Stimulated activated CD8-positive, alpha-beta memory T cell treated with anti-CD3 and anti-CD28 coated beads, Interleukin-4, amount 100 ng/mL, for 24 hours (primary cell): ENCODE measurements around the gene ALPI.
"Not testable (repeated sequence)": the region's sequence is repeated elsewhere in the genome, so short reads cannot be mapped to it uniquely, and the experiment has no call there.

ENCODE experiments used
- DNase-seq: peaks from one replicate; pipeline ENCODE4 v3.0.0-alpha.2; 2020; ENCODE audit warnings: low read depth

The ALPI gene

GRCh38 chr2:232421189-232421785, 34.7 kb upstream of the ALPI start:
- no peak for DNase-seq

- DNase-seq, result no peak
Measured at GRCh38 chr2:232422051-232422450, 33.9 kb upstream of the ALPI start.

- DNase-seq, result not testable (repeated sequence)
Measured at GRCh38 chr2:232422996-232423395, 33.0 kb upstream of the ALPI start.

GRCh38 chr2:232423407-232423806, 32.5 kb upstream of the ALPI start:
- not testable (repeated sequence) for DNase-seq

DNA sequence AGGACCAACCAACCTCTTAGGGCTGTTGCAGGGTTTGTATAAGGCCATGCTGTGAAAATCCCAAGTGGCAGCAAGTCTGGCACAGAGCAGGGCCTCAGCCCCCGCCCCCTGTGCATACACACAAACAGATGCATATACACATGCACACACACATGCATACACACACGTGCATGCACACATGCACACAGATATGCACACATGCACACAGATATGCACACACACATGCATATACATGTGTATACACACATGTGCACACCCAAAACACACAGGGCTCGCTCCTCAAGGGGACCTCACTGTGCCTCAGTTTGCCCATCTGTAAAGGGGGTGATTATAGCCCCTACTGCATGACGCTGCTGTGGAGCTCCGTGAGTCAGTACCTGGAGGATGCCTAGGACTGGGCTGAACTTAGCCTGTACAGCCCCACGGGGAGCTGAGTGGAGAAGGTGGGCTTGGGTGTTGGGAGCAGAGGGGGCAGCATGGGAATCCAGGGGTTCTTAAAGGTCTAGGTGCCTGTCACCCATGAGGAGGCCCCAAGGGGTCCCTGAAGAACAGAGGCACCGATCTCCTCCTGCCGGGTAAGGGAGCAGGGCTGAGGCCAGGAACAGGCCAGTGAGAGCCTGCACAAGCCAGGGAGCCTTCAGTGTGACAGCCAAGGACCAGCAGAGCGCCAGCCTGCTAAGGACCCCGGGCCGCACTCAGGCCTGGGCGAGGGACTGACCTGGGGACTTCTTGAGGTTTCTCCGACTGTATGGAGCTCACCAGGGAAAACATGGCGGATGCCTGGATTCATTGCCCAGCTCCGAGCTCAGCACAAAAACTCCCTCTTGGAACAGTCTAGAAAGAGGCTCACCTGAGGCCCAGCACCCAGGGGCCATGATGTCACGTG, 24.0 kb upstream of the ALPI start:
- DNase-seq, result no peak

GRCh38 chr2:232432598-232433184, 23.3 kb upstream of the ALPI start:
- no peak for DNase-seq

- DNase-seq, result not testable (repeated sequence)
Measured at GRCh38 chr2:232433622-232434021, 22.3 kb upstream of the ALPI start.

- no peak for DNase-seq
Measured at GRCh38 chr2:232434091-232434490, 21.9 kb upstream of the ALPI start.

DNA sequence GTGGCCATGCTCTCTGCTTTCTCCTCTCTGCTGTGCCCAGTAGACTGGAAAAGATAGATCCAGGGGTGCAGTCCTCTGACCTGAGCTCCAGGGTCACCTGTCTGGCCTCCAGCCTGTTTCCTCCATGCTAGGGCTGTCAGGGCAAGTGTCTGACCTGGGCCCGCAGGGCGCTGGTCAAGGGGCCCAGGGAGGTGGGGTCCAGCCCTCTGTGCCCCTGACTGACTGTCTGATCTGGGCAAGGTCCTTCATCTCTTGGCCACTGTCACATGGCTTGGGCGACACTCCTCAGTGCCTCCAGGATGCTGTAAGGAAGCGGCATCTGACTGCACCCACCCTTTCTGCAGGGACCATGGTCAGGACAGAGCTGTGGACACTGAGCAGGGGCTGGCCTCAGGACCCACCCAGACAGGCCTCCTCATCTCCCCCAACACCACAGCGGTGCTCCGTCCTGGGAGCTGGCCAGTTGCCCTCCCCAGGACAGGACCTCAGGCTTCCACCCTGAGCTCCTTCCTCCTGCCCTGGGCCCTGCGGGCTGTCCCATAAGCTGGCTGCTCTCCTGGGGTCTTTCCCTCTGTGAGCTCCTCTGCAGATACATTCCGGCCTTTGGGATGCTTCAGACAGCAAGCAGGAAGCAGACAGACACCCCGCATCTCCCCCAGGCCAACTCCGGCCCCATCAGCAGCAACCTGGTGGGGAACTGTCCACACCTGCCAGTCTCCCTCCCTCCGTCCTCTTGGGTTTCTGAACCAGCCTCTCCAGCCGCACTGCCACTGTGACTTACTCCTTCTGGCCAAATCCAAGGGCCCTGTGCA, 21.2 kb upstream of the ALPI start:
- DNase-seq, result no peak

DNA sequence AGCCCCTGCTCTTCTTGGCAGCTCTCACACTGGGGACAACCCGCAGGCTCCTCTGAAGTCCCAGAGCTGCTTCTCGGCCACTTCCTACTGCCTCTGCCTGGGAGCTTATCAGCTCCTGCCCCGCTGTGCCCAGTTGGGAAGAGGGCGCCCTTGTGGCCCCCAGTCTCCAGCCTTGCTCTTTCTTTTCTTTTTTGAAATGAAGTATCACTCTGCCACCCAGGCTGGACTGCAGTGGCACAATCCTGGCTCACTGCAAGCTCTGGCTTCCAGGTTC, 20.6 kb upstream of the ALPI start:
- DNase-seq, result no peak

GRCh38 chr2:232435805-232436204, 20.1 kb upstream of the ALPI start:
- no peak for DNase-seq

- no peak for DNase-seq
Measured at GRCh38 chr2:232436381-232437194, 19.4 kb upstream of the ALPI start.

DNA sequence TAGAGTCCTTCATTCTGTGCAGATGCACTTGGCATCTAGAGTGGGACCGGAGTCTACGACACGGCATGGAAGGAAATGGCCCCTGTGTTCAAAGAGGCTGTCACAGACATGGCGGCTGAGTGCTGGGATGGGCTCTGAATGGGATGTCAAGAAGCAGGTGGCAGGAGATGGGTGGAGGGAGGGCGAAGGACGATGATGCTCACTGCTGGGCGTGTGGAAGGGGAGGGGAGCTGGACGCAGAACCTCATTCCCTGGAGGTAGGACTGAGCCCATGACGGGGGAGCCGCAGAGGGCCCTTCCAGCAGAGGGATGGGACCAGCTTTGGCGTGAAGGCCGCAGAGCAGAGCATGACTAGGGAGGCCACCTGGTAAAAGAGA, 18.8 kb upstream of the ALPI start:
- DNase-seq, result no peak

DNA sequence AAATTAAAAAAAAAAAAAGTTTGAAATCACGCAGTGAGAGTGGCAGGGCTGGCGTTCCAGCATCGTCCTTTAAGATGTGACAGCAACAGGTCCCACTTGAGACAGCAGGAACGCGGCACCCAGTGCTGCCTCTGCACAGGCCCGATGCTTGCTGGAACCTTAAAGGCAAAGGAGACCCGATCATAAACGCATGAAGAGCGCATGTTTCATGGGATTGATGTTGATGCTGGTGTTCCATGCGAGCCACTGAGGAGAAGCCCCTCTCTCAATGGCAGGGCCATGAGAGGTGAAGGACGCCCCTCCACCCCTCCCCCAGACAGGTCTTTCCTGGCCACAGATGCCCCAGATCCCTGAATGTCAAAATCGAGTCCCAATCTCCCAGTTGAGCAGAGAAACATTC, 17.9 kb upstream of the ALPI start:
- DNase-seq, result no peak

DNA sequence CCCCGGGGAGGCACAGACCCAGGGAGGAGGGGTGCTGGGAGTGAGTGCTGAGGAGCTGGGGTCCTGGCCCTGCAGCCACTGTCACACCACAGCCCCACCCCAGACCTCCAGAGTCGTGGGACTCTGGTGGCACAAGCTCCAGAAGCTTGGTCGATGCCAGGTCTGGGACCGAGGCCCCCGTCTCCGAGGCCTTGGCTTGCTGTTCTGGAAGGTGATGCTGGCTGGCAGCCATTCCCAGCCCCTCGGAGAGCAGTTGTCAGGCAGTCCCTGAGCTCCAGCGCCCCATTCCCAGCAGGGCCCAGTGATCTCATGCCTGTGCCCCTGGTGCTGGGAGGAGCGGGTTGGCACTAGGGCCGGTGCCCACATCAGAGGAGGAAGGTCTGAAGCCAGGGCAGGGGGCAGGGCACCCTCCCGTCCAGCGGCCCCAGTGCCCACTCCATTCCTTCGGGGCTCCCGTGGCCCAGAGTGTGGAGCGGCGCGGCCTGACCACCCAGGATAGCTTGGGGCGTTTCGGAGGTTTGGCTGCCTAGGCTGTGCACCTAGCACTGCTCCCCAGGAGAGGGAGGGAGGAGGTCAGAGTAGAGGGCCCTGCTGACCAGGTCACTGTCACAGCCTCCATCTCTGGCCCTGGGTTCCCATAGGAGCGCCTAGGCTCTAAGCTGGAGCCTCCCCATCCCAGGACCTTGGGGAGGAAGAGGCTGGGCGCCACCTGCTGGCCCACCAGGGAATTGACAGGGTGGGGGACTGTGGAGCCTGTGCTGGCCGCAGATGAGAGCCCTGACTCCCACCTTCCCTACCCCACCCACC, 16.8 kb upstream of the ALPI start:
- no peak for DNase-seq

DNA sequence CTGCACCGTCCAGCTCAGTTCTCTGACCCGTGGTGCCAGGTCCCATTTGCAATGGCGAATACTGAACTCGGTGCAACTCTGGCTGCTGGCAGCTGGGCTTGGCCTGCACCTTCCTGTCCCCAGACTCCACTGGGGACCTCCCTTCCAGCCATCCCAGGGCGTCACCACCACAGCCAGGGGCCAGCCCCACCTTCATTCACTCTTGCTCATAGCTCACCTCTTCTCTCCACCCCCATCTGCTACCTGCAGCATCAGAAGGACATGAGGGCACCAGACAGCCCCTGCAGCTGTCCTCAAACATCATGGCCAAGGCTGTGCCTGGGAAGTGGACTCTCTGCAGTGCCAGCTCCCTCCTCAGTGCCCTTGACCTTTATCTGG, 16.2 kb upstream of the ALPI start:
- DNase-seq, result no peak

DNA sequence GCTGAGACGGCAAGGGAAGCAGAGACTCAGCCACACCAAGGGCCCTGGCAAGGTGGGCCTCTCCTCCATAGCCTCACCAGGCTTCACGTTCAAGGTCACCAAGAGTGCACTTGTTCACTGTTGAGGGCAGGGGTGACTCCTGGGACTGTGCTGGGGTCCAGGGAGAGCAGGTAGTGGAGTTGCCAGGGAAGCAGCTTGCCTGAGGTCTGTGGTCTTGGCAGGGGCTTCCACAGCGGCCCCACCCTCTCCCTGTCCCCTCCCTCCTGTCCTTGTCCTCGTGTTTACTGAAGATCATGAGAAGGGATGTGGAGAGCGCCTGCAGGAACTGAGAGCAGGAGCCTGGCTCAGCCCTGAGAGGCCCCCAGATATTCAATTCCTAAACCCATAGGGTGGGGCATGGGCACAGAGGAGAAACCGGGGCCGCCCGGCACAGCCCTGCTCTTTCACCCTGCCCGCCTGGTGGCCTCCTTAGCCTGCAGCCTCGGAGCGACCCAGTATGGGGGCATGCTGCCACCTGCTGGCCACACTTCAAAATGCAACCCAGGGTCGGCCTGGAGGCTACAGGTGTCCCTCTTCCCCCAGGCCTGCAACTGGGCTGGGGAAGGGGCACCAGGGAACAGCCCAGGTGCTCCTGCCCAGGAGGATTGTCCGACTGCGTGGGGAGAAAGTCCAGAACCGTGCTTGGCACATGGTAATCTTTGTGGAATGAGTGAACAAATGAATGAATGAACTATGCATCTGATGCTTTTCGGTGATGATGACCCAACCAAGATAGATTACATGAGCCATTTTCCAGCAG, 15.5 kb upstream of the ALPI start:
- peak; percentile 81 for DNase-seq

DNA sequence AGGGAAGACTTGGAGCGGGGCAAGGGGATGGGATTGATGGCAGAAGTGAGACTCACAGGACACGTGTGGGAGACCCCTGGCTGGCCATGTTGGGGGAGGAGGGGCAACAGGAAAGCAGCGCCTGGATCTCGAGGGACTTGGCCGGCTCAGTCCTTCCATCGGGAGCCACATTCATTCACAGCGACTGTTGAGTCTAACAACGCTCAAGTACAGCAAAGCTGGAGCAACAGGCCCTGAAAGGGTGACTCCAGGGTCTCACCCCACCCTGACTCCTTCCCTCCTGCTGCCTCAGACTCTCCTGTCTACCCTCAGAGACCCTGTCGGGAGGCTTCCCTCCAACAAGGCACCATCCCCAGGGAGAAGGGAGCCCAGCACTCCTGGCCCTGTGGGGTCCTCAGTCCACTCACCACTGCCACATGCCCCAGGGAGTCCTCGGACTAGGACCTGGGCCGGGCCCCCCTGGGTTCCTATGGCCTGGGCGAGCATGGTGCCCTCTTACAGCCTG, 14.8 kb upstream of the ALPI start:
- DNase-seq, result no peak

GRCh38 chr2:232441922-232442321, 14.0 kb upstream of the ALPI start:
- not testable (repeated sequence) for DNase-seq

DNA sequence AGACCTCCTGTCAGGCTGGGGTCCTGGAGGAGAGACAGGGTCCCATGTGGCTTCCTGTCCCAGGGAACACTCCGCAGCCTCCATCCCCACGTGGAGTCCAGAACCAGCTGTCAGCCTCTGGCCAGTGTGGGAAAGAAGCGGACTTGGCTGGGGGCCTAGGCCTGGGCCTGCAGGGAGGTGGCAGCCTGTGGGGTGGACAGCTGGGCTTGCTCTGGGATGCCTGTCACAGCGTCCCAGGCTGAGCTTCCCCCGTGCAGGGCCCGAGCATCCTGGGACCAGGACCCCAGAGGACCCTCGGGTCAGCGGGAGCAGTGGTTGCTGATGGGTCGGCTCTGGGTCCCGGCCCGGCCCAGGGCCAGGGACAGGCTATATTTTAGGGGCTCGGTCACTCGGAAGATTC, 13.5 kb upstream of the ALPI start:
- not testable (repeated sequence) for DNase-seq
